Measurements from ENCODE around the gene WDR17. TPM values are rescaled to one million over a fixed set of nuclear protein-coding genes. Genes with fewer than 3 reads are reported as not detected.

WDR17 gene
- total RNA-seq: 0.15 and 0.32 TPM in 2 replicates

GRCh38 chr4:176065435-176066291, at the start of gene WDR17:
Gene WDR17 (plus strand): TSS chr4:176065841. CDS start chr4:176111581, 45,740 bp downstream.

GRCh38 chr4:176195184-176195978, 129.7 kb downstream of the WDR17 start, which contains the start of gene SPATA4:
Gene SPATA4 (minus strand): TSS chr4:176195585. CDS start chr4:176195562, 23 bp downstream.

Other genes starting within 250 kb of the WDR17 start
- under 0.01 TPM in 1 of 2 replicates, not detected in the other for gene SPATA4, start 129.7 kb downstream of the WDR17 start, total RNA-seq
- not detected in 2 replicates for gene ASB5, start 203.4 kb downstream of the WDR17 start, total RNA-seq

Data from epithelial cell of umbilical artery (primary cell).